HG03175 (cell line): ENCODE results near the gene MFSD11.
A peak's percentile ranks its signal among the peaks of the same experiment; 100 is the strongest.
"Not testable (repeated sequence)": the region's sequence is repeated elsewhere in the genome, so short reads cannot be mapped to it uniquely, and the experiment has no call there.

Experiments
- ATAC-seq: cut with Tn5 transposase; IDR thresholded peaks from one replicate; pipeline ENCODE4 v1.9.1; 2021; ENCODE audit warnings: mild to moderate bottlenecking, moderate library complexity; ENCODE audit not compliant: unreplicated experiment

MFSD11 gene

DNA sequence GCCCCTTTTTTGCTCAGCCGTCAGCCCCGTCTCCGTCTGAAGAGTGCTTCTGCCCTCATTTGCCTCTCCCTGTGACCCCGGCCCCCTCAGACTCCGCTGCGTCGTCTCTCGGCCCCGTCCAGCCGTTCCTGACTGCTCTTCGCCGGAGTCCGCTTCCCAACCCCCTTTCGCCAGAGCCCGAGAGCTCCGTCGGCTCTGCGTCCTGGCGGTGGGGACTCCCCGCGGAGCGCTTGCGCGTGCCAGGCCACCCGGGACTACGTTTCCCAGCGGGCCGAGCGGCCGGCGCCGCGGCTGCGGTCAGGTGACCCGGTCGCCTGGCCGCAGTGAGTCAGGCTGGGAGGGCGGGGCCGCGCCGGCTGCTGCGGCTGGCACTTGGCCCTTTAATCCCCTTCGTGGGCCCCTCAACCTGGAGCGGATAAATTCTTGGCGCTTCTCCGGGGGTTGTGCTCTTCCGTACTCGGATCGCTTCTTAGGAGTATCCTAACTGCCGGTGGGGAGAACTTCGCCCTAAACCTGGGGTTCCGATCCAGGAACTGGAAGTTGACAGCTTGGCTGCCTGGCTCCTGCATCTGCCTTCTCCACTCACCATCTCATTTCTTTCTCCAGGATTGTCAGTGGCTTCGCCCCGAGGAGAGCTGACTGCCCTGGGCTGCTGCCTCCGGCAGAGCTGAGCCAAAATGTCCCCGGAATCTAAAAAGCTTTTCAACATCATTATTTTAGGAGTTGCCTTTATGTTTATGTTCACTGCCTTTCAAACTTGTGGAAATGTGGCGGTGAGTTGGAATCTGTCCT lies at the start of gene MFSD11:
TSS of gene MFSD11 (plus strand) at position 444 of the 792 bp plus-strand sequence. CDS start at position 678, 234 bp downstream.
- peak; percentile 52 for ATAC-seq

DNA sequence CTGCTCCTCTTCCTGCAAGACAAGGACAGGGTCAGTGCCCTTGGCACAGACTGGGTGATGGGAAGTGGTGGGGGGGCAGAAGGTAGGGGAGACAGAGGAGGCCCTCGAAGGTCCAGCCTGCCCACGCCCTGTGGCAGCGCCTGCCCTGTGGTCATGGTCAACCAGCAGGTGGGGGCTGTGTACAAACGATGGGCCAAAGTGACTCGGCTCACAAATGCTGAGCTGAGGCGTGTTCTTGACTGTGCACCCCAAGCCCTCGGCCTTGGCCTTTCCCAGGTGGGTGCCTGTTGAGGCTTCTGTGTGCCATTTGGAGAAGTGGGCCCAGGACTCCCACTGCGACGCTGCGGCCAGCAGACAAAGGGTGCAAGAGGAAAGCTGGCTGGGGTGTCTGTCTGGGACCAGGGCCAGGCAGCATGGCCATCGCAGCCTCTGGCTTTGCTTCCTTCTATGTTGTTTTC lies 49.7 kb upstream of the MFSD11 start:
- no peak for ATAC-seq

- no peak for ATAC-seq
These were observed 48.1 kb upstream of the MFSD11 start for GRCh38 chr17:76689859-76690258.

GRCh38 chr17:76690596-76691280 lies 47.2 kb upstream of the MFSD11 start:
- no peak for ATAC-seq

DNA sequence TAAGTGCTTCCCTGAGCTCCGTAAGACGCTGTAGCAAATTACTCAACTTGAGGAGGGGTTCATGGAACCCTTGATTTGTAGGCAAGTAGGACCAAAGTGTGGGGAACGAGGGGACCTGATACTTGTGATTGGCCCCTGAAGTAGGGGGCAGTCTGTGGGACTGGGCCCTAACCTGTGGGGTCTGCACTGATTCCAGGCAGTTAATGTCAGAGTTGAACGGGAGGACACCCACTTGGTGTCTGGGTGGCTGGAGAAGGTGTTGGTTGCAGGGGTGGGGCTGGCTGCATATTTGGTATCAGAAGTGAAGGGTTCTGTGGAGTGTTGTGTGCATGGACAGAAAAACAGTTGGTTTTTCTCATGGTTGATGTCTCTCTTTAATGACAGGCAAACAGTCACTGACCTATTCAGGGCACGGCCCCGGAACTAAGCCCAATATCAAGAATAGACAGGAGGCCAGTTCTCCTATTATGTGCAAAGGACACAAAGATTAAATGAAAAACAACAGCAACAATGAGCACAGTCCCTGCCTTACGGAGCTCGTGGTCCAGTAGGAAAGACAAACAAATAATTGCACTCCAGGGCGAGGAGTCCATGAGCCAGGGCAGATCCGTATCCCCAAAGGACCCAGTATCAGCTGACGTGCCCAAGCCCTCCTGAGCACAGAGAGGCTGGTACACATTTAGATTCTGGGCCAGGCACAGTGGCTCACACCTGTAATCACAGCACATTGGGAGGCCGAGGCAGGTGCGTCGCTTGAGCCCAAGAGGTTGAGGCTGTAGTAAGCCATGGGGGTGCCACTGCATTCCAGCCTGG lies 46.3 kb upstream of the MFSD11 start:
- no peak for ATAC-seq

DNA sequence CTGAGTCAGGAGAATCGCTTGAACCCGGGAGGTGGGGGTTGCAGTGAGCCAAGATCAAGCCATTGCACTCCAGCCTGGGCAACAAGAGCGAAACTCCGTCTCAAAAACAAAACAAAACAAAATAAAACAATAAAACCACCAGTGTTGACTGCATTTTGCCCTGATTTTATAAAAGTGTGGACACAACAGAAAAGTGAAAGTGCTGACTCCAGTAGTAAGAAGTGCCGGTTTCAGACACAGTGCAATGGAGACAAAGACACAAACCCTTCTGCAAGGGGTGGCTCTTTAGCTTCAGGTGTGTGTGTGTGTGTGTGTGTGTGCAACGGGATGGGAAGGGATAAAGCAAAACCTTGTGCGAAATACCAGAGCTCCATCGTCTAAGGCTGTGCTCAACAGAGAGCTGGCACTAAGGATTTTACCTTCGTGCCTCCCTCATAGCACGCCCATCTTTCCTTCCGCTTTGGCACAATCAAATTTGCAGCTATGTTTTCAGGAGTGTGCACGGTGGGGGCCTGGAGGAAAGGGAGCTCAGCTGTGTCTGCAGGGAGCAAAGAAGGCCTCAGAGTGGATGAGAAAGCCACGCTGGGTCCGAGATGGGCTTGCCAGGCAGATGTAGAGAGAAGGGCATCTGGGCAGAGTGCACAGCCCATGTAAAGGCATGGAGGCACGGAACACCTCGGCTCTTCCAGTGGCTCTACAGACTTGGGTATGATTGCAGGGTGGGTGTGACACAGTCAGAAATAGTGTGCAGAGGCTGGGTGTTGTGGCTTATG lies 42.7 kb upstream of the MFSD11 start:
- ATAC-seq = no peak

DNA sequence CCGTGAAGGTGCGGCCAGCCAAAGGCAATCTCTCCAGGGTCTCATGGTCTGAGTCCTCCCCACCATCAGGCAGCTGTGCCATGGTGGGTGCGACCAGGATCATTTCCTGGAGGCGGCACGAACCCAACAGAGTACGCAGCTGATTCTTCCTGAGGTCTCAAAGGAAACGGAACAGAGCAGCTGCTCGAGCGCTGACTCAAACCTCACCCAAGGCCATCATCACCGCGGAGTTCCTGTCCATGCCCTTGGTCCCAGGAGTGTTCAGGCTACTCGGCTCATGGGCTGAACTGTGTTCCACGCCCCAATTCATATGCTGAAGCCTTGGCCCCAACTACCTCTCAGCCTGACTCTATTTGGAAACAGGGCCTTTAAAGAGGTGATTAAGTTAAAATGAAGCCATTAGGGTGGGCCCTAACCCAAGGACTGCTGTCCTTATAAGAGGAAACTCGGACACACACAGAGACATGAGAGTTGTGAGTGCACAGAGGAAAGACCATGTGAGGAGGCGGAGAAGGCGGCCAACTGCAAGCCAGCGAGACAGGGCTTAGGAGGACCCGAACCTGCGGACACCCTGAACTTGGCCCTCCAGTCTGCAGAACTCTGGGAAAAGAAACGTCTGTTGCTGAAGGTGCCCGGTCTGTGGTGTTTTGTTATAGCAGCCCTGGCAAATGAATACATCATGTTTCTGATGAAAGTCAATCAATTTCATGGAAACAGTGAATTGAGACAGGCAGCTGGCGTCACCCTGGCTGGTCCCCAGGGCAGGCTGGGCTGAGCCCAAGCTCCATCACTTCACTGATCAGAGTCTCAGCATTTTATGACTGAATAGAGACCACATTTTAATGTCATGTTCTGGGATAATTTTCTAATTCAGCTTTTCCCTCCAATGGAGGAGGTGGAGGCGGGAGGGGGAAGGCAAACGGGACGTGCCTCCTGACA lies 40.9 kb upstream of the MFSD11 start:
- peak; percentile 61 for ATAC-seq

GRCh38 chr17:76697702-76698465 lies 40.0 kb upstream of the MFSD11 start:
- ATAC-seq = no peak

GRCh38 chr17:76698466-76698977 lies 39.4 kb upstream of the MFSD11 start:
- not testable (repeated sequence) for ATAC-seq

DNA sequence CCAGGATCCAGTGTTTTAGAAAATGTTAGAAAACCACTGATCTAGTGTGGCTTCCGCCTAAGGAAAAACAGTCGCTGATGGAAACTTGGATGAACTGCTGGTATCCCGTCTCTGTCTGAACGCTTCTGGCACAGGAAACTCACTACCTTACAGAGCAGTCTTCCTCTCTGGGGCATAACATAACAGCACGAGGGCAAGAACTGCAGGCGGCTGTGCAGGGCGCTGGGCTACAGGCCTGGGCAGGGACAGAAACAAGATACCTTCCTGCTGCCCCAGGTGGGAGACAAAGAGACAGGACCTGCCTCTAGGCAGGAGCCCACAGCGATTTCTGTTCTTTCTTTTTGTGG lies 37.7 kb upstream of the MFSD11 start:
- no peak for ATAC-seq

- no peak for ATAC-seq
These were observed 37.1 kb upstream of the MFSD11 start for GRCh38 chr17:76700617-76701470.

DNA sequence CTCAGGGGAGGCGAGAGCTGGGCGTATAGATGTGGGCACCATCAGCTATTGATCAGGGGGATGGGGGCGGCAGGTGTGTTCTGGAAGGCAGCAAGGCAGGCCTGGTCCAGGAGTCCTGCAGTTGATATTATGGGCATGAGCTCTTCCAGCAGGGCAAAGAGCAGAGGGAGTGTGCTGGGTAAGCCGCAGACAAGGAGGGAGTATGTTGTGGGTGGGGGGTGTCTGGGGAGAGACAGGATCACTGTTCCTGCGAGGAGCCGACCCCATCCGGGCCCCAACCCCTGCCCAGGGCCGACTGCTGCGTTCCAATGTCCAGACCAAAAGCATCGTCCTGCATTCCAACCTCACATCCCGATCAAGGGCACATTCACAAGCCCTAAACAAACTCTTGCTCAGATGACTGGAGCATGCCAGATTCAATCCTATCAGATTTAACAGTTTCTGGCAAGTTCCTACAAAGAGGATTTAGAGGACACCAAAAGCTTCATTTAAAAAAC lies 36.4 kb upstream of the MFSD11 start:
- ATAC-seq = no peak

- ATAC-seq = no peak
These were observed 35.8 kb upstream of the MFSD11 start for GRCh38 chr17:76702076-76702475.

GRCh38 chr17:76702941-76703637 lies 34.8 kb upstream of the MFSD11 start:
- no peak for ATAC-seq

- ATAC-seq = no peak
These were observed 33.1 kb upstream of the MFSD11 start for GRCh38 chr17:76704805-76705204.

DNA sequence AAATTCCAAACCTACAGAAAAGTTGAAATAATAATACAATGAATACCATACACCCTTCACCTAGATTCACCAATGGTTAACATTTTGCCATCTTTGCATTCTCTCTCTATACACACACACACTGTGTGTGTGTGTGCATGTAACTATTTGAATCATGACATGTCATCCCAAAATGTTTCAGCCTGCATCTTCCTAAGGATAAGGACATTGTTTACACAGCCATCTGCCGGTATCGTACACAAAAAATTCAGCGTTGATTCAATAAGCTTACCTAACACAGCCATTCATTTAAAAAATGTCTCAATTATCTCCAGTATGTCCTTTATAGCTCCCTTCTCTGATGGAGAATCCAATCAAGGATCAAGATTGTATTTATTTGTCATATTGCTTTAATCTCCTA lies 31.1 kb upstream of the MFSD11 start:
- ATAC-seq = no peak
